ENCODE data around the gene HPN.

DNA sequence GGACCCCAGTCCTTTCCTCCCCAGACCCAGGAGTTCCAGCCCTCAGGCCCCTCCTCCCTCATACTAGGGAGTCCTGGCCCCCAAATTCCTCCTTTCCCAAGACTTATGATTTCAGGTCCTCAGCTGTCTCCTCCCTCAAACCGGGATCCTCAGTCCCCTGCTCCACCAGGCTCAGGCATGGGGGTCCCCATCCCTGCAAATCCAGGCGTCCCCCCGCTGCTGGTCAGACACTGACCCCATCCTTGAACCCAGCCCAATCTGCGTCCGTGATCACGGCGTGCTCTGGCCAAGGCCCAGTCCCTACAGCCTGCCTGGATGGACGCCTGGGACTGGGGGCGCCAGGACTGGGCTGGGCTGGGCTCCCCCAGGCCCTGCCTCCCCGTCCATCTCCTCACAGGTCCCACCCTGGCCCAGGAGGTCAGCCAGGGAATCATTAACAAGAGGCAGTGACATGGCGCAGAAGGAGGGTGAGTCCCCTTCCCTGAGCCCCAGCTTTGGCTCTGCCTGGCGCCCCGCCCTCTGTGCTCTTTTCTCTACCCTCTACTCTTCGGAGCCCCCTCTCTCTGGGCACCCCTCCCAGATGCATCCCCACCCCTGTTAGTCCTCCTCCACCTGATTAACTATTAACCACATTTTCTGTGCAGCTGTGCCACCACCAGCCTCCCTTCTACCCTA is 672 bp downstream of the HPN start:
- TF ChIP-seq, protein P1, sequence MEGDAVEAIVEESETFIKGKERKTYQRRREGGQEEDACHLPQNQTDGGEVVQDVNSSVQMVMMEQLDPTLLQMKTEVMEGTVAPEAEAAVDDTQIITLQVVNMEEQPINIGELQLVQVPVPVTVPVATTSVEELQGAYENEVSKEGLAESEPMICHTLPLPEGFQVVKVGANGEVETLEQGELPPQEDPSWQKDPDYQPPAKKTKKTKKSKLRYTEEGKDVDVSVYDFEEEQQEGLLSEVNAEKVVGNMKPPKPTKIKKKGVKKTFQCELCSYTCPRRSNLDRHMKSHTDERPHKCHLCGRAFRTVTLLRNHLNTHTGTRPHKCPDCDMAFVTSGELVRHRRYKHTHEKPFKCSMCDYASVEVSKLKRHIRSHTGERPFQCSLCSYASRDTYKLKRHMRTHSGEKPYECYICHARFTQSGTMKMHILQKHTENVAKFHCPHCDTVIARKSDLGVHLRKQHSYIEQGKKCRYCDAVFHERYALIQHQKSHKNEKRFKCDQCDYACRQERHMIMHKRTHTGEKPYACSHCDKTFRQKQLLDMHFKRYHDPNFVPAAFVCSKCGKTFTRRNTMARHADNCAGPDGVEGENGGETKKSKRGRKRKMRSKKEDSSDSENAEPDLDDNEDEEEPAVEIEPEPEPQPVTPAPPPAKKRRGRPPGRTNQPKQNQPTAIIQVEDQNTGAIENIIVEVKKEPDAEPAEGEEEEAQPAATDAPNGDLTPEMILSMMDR (IDR thresholded peaks at IDR 0.05), result no peak
- no peak for TF ChIP-seq POLR2A (IDR thresholded peaks at IDR 0.05)

All from uterus (tissue), 2 donors.